Gastroesophageal sphincter (tissue), 3 donors: ENCODE data around the gene MBNL3.

Experiments used
- CTCF ChIP-seq, 4 experiments: fragments of 200-600 bp in 2 of 4; fragments of 450-650 bp in 2 of 4; sonication (generic) in 1 of 4; IDR thresholded peaks; one replicate each; pipeline ENCODE4 v1.5.1; 2017 to 2019; ENCODE audit warnings: antibody characterized with exemption in 4 of 4, mild to moderate bottlenecking in 2 of 4, moderate library complexity in 2 of 4
- EP300 ChIP-seq: sonication (generic); formaldehyde crosslinking; IDR thresholded peaks from one replicate; pipeline ENCODE4 v1.6.1; 2017; ENCODE audit warnings: antibody characterized with exemption, mild to moderate bottlenecking
- POLR2A ChIP-seq, 2 donors: fragments of 450-650 bp; IDR thresholded peaks; one replicate each; pipeline ENCODE4 v1.6.1; 2017; ENCODE audit warnings: antibody characterized with exemption in 2 of 2, mild to moderate bottlenecking in 2 of 2, moderate library complexity in 1 of 2
- POLR2AphosphoS5 ChIP-seq: sonication (generic); formaldehyde crosslinking; IDR thresholded peaks from one replicate; pipeline ENCODE4 v1.6.1; 2017; ENCODE audit warnings: antibody characterized with exemption

- no peak for TF ChIP-seq CTCF (IDR thresholded peaks at IDR 0.05)
- no peak for TF ChIP-seq POLR2A (IDR thresholded peaks at IDR 0.05)
- no peak for TF ChIP-seq EP300
- TF ChIP-seq POLR2AphosphoS5: no peak
Observed at GRCh38 chrX:132413459-132413858, 75.4 kb downstream of the MBNL3 start.
